ENCODE measurements around the gene THADA.

DNA sequence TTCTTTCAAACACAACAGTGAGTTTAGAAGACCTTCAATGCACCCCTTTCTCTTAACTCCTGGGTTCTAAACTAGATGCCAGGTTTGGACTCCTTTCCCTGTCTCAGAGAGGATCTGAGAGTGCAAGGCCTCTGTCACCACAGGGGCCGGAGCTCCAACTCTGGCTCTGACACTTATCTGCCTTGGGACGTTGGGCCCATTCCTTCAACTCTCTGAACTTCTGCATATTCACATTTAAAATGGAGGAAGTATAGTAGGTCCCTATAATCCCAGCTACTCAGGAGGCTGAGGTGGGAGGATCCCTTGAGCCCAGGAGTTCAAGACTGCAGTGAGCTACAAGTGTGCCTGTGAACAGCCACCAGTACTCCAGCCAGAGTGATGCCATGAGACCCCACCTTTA, 325.4 kb downstream of the THADA start:
- no peak for TF ChIP-seq POLR2AphosphoS5 (IDR thresholded peaks at IDR 0.05; ENCODE audit: low read depth, low read length)
- TF ChIP-seq, protein P1, sequence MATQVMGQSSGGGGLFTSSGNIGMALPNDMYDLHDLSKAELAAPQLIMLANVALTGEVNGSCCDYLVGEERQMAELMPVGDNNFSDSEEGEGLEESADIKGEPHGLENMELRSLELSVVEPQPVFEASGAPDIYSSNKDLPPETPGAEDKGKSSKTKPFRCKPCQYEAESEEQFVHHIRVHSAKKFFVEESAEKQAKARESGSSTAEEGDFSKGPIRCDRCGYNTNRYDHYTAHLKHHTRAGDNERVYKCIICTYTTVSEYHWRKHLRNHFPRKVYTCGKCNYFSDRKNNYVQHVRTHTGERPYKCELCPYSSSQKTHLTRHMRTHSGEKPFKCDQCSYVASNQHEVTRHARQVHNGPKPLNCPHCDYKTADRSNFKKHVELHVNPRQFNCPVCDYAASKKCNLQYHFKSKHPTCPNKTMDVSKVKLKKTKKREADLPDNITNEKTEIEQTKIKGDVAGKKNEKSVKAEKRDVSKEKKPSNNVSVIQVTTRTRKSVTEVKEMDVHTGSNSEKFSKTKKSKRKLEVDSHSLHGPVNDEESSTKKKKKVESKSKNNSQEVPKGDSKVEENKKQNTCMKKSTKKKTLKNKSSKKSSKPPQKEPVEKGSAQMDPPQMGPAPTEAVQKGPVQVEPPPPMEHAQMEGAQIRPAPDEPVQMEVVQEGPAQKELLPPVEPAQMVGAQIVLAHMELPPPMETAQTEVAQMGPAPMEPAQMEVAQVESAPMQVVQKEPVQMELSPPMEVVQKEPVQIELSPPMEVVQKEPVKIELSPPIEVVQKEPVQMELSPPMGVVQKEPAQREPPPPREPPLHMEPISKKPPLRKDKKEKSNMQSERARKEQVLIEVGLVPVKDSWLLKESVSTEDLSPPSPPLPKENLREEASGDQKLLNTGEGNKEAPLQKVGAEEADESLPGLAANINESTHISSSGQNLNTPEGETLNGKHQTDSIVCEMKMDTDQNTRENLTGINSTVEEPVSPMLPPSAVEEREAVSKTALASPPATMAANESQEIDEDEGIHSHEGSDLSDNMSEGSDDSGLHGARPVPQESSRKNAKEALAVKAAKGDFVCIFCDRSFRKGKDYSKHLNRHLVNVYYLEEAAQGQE (IDR thresholded peaks at IDR 0.05; ENCODE audit: insufficient read depth in 1 of 2, low read depth in 2 of 2, low read length in 2 of 2), result no peak
- TF ChIP-seq SIN3A (IDR thresholded peaks at IDR 0.05; ENCODE audit: borderline replicate concordance, insufficient read depth, low read length), result no peak
- TF ChIP-seq TAF1 (IDR thresholded peaks at IDR 0.05; ENCODE audit: borderline replicate concordance, insufficient read depth, low read length), result no peak
- no peak for TF ChIP-seq FOXP2 (optimal IDR thresholded peaks at IDR 0.05; ENCODE audit: borderline replicate concordance, extremely low read depth, extremely low read length, insufficient read depth)
